Activated T-cell treated with anti-CD3 and anti-CD28 coated beads, Interleukin-2, amount 50 U/mL, for 72 hours (primary cell): Measurements from ENCODE around the gene ATR. TPM values are rescaled to one million over a fixed set of nuclear protein-coding genes. Genes with fewer than 3 reads are reported as not detected.
"Not testable (repeated sequence)": the region's sequence is repeated elsewhere in the genome, so short reads cannot be mapped to it uniquely, and the experiment has no call there.

Experiments used
- ATAC-seq, 2 donors: fragments of 150-1000 bp; cut with Tn5 transposase; replicated peaks in 1 of 2; 2 replicates each; pipeline ENCODE4 v1.10.0; 2021; ENCODE audit warnings: moderate library complexity in 2 of 2, mild to moderate bottlenecking in 1 of 2
- DNase-seq, 2 donors: peaks; one replicate each; pipeline ENCODE4 v3.0.0; 2021 to 2022; ENCODE audit warnings: mixed read lengths in 1 of 2
- H3K27ac Mint-ChIP-seq: one replicate; pipeline ENCODE4 v1.8.0; 2022; ENCODE audit warnings: mild to moderate bottlenecking, moderate library complexity, mixed read lengths
- H3K27me3 Mint-ChIP-seq: one replicate; pipeline ENCODE4 v1.8.0; 2022; ENCODE audit warnings: low read depth, mixed read lengths
- H3K36me3 Mint-ChIP-seq, 2 donors: one replicate each; pipeline ENCODE4 v1.8.0; 2022; ENCODE audit warnings: mixed read lengths in 2 of 2, mild to moderate bottlenecking in 1 of 2; ENCODE audit not compliant: insufficient read depth in 2 of 2
- H3K4me1 Mint-ChIP-seq: one replicate; pipeline ENCODE4 v1.8.0; 2022; ENCODE audit warnings: low read depth, mixed read lengths
- H3K4me3 Mint-ChIP-seq, 2 donors: one replicate each; pipeline ENCODE4 v1.8.0; 2022; ENCODE audit warnings: mild to moderate bottlenecking in 2 of 2, mixed read lengths in 2 of 2, moderate library complexity in 2 of 2
- H3K9me3 Mint-ChIP-seq, 2 donors: one replicate each; pipeline ENCODE4 v1.8.0; 2022; ENCODE audit warnings: mixed read lengths in 2 of 2
- total RNA-seq, 2 donors: library from RNA; stranded (reverse); gene quantifications; one replicate each; pipeline ENCODE4 v1.2.3, GENCODE V29; 2022

The ATR gene
- total RNA-seq, 2 donors from 2014 or later, result 27.3 to 34.8 TPM

DNA sequence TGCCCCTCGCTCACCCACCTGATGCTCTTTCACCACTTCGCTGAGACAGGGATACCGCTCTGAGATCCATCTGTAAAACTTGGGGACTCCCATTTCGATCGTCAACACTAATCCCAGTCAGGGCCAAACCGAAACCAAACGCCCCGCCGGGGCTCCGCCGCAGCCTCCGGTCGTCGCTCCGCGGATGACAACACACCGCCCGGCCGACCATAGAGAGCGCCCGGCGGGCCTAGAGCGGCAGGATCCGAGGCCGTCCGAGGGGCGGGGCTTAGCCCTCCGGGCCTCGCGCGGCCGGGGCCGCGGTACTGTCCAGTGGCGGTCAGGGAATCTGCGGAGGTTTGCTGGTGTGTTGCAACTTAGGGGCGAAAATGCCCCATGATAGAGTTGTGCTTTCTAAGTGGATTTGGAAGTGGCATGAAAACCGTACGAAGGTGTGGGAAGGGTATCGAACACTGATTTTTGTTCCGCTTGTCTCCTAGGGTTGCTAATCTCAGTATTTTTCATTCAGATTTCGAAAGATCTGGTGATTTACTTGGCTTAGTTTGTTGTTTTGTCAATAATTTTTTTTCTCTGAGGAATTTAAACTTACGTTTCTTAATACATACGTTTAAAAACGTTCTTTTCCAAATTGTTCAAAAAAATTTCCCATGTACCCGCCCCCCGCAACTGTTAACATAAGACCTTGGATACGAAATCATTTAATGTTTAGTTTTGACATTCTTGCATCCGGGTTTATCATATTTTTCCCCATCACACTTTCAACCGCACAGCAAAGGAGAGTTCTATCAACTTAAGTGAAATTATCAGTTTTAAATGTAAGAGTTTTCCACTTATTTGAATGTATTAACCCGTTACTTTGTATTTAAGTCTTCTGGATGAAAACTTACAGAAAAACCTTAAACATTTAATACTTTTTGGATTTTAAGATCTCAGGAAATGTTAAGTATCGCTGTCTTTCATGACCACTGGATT, 130.4 kb downstream of the ATR start, which contains the start of gene XRN1:
TSS of gene XRN1 (minus strand) at position 186 of the 972 bp plus-strand sequence. CDS start at position 93, 93 bp downstream.
- peak; percentile 97 to 98 for DNase-seq
- Mint-ChIP-seq H3K27ac (peak within 1 kb of the TSS; percentile 100), H3K4me3 (peak within 1 kb of the TSS; percentile 86 to 87), H3K27me3 (no peaks in the 10 kb centered on the region), H3K9me3 (no peaks in the 10 kb centered on the region), H3K36me3 (peaks cover 9 to 21% of the 10 kb centered on the region in 2 donors), H3K4me1 (peaks cover 49% of the 10 kb centered on the region)
- ATAC-seq, result peak; percentile 89 to 93

DNA sequence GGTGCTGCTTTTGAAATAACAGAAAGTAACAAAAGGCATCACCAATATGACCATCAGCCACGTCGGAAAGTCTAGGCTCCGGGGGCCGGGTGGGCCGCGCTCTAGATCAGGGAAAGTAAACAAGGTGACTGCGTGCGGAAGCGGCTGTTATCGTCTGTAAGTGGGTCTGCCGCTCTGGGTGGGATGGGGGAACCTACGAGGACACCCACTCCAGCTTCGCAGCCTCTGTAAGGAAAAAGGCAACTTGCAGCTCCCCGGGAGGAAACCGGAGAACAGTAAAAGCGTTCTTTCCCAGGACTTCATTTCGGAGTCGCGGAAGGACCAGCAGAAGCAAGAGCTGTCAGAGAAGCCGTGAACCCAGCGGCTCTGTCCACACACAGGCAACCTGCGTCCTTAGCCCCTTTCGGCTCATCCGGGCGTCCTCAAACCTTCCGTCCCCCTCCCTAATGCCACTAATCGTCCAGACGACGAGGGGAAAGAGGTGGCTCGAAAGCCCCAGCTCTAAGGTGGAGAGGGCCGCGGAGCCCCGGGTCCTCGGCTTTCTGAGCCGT, 131.2 kb downstream of the ATR start:
- Mint-ChIP-seq H3K9me3 (no peaks in the 10 kb centered on the region), H3K27me3 (no peaks in the 10 kb centered on the region), H3K27ac (peak overlapping the region; percentile 100), H3K4me1 (peaks cover 53% of the 10 kb centered on the region), H3K36me3 (peaks cover 9 to 22% of the 10 kb centered on the region in 2 donors), H3K4me3 (peak overlapping the region; percentile 86 to 87)
- DNase-seq (peak; percentile 55 to 64), ATAC-seq (peak; percentile 34 to 43)

DNA sequence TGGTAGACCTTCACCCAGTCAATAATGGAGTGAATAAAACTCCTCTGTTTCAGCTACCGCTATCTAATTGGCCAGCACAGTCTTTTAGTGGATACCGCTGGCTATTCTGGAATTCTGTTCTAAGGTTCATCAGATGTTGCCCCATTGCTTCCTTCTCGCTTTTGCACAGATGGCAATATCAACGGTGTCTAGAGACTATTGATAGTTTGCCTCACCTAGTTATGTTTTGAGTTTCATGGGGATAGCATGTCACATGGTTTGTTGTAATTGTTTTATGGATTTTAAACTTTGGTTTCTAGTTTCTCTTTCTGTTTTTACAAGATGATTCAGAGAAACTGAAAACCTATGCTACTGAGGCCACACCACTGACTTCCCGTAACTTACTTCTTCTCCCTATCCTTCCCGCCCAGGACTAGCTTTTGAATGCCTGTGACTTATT, 132.7 kb downstream of the ATR start:
- Mint-ChIP-seq H3K4me3 (peak overlapping the region; percentile 86 to 87), H3K36me3 (peaks cover 9 to 22% of the 10 kb centered on the region in 2 donors), H3K27me3 (no peaks in the 10 kb centered on the region), H3K27ac (peak overlapping the region; percentile 100), H3K4me1 (peaks cover 53% of the 10 kb centered on the region), H3K9me3 (no peaks in the 10 kb centered on the region)
- ATAC-seq, result peak; percentile 64
- DNase-seq, result peak; percentile 35 to 46

DNA sequence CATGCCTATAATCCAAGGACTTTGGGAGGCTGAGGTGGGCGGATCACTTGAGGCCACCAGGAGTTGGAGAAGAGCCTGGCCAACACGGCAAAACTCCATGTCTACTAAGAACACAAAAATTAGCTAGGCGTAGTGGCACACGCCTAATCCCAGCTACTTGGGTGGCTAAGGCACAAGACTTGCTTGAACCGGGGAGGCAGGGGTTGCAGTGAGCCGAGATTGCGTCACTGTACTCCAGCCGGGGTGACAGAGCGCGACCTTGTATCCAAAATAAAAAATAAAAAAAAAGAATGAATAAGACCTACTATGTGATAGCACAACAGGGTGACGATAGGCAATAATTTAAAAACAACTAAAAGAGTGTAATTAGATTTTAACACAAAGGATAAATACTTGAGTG, 134.2 kb downstream of the ATR start:
- Mint-ChIP-seq H3K27me3 (no peaks in the 10 kb centered on the region), H3K4me1 (peaks cover 54% of the 10 kb centered on the region), H3K9me3 (no peaks in the 10 kb centered on the region), H3K36me3 (peaks cover 9 to 20% of the 10 kb centered on the region in 2 donors), H3K27ac (no peak overlapping the region), H3K4me3 (peak overlapping the region in 1 of 2 donors; percentile 40)
- DNase-seq, result no peak
- ATAC-seq, result no peak

DNA sequence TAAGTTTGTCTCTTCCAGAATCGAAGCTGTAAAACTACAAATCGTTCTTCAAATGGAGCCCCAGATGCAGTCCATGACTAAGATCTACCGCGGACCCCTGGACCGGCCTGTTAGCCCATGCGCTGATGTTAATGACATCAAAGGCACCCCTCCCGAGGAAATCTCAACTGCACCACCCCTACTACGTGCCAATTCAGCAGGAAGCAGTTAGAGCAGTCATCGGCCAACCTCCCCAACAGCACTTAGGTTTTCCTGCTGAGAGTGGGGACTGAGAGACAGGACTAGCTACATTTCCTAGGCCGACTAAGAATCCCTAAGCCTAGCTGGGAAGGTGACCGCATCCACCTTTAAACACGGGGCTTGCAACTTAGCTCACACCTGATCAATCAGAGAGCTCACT, 135.5 kb downstream of the ATR start:
- not testable (repeated sequence) for H3K27me3 Mint-ChIP-seq, H3K27ac Mint-ChIP-seq, H3K9me3 Mint-ChIP-seq, DNase-seq, ATAC-seq
- H3K4me3 Mint-ChIP-seq, result peak overlapping the region in 1 of 2 donors; percentile 61
- H3K36me3 Mint-ChIP-seq, result peaks cover 9 to 20% of the 10 kb centered on the region in 2 donors
- peaks cover 55% of the 10 kb centered on the region for H3K4me1 Mint-ChIP-seq

DNA sequence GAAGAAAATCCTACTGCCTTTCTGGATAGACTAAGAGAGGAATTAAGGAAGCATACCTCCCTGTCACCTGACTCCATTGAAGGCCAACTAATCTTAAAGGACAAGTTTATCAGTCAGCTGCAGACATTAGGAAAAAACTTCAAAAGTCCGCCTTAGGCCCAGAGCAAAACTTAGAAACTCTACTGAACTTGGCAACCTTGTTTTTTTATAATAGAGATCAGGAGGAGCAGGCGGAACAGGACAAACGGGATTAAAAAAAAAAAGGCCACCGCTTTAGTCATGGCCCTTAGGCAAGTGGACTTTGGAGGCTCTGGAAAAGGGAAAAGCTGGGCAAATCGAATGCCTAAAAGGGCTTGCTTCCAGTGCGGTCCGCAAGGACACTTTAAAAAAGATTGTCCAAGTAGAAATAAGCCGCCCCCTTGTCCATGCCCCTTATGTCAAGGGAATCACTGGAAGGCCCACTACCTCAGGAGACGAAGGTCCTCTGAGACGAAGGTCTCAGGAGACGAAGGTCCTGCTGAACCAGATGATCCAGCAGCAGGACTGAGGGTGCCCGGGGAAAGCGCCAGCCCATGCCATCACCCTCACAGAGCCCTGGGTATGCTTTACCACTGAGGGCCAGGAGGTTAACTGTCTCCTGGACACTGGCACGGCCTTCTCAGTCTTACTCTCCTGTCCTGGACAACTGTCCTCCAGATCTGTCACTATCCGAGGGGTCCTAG, 138.9 kb downstream of the ATR start:
- not testable (repeated sequence) for ATAC-seq, DNase-seq, H3K9me3 Mint-ChIP-seq, H3K27ac Mint-ChIP-seq, H3K27me3 Mint-ChIP-seq, H3K4me3 Mint-ChIP-seq
- peaks cover 2 to 13% of the 10 kb centered on the region in 2 donors for H3K36me3 Mint-ChIP-seq
- H3K4me1 Mint-ChIP-seq, result peaks cover 42% of the 10 kb centered on the region

DNA sequence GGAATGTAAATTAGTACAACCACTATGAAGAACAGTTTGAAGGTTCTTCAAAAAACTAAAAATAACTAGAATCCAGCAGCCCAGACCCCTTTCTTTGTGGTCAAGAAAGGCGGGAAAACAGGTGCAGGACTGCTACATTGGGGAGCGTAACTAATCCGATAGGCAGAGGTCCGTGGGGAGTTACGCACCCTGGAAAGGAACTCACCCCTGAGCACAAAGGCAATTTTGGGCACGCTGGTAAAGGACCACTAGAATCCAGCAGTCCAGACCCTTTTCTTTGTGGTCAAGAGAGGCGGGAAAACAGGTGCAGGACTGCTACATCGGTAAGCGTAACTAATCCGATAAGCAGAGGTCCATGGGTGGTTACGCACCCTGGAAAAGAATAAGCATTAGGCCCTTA, 140.4 kb downstream of the ATR start:
- not testable (repeated sequence) for H3K4me3 Mint-ChIP-seq, H3K27me3 Mint-ChIP-seq, H3K9me3 Mint-ChIP-seq, ATAC-seq, DNase-seq, H3K27ac Mint-ChIP-seq
- Mint-ChIP-seq H3K36me3 (peaks cover 0 to 10% of the 10 kb centered on the region in 2 donors), H3K4me1 (peaks cover 26% of the 10 kb centered on the region)

DNA sequence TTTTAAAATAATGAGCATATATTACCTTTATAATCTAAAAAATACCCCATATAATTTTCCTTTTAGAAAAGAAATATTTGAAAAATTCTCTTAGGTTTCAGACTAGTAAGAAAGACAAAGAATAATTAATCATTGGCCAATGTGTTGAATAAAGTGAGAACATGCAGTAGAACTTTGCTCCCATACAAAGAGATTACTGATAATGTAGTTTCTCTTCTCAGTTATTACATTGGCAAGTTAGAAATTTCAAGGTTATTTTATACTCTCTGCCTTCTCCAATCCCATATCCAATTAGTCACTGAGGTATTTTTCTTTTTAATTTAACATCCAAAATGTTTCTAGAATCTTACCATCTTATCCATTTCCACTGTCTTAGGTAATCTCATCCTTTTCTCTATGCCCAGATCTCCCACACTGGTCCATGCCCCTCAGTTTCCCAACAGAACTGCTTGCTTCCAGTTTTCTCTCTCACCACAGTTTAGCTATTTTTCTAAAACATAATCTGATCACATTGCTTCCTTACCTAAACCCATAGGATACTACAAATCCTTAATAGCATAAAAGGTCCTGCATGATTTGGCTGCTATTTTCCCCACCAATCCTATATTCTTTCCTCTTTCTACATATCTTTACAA, 141.5 kb downstream of the ATR start:
- H3K27ac Mint-ChIP-seq, result no peak overlapping the region
- H3K36me3 Mint-ChIP-seq, result peaks cover 2 to 10% of the 10 kb centered on the region in 2 donors
- H3K4me3 Mint-ChIP-seq, result no peak overlapping the region
- H3K27me3 Mint-ChIP-seq, result no peaks in the 10 kb centered on the region
- no peaks in the 10 kb centered on the region for H3K9me3 Mint-ChIP-seq
- H3K4me1 Mint-ChIP-seq, result peaks cover 22% of the 10 kb centered on the region
- ATAC-seq, result no peak
- no peak for DNase-seq

DNA sequence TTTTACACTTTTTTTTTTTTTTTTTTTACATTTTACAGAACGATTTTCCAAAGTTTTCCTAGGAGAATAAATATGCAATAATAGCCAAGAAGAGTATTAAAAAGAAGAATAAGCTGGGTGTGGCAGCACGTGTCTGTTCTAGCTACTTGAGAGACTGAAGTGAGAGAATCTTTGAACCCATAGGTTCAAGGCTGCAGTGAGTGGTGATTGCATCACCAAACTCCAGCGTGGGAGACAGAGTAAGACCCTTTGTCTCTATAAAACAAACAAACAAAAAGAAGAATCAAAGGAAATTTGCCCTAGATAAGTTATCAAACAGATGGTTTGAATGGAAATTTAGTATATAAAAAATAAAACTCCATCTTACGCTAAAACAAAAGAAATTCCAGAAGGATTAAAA, 144.0 kb downstream of the ATR start:
- Mint-ChIP-seq H3K4me1 (peaks cover 38% of the 10 kb centered on the region), H3K9me3 (no peaks in the 10 kb centered on the region), H3K27me3 (no peaks in the 10 kb centered on the region), H3K27ac (no peak overlapping the region), H3K36me3 (peaks cover 7 to 15% of the 10 kb centered on the region in 2 donors), H3K4me3 (no peak overlapping the region)
- ATAC-seq (no peak), DNase-seq (no peak)

DNA sequence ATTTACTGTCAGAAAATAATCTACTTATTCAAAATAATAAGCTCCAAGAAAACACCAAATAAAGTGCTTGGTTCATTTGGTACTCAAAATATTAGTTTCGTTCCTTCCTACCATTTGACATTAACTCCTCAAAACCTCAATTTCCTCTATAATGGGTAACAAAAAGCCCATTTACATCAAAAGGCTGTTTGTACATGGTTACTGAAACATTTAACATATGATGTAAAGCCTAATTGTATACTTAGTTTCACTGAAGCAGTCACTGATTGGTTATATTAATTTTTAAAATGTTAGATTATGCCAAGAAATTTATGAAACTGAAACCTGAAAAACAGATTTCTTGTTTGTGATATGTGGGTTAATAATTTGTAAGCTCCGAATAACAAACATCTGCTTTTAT, 145.4 kb downstream of the ATR start:
- no peak overlapping the region for H3K27ac Mint-ChIP-seq
- H3K9me3 Mint-ChIP-seq, result no peaks in the 10 kb centered on the region
- H3K4me3 Mint-ChIP-seq, result no peak overlapping the region
- H3K27me3 Mint-ChIP-seq, result no peaks in the 10 kb centered on the region
- peaks cover 9 to 22% of the 10 kb centered on the region in 2 donors for H3K36me3 Mint-ChIP-seq
- H3K4me1 Mint-ChIP-seq, result peaks cover 29% of the 10 kb centered on the region
- no peak for DNase-seq
- ATAC-seq, result no peak

DNA sequence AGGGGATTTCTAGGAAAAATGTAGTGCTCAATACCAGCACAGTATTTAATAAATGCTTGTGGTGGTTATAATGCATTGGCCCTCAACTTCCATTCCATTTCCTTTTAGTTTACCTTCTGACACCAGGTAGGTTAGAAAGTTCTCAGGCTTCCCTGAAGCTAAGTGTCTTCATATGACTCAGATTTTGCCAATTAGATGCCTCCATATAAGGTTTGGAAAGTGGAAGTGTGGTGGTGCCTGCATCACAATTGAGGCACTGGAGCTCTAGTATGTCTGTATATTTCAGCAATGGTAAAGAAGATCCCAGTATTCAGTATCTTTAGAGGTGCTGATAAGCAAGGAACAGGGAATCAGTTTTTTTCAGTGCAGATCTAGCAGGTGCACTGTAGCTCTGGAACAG, 149.0 kb downstream of the ATR start:
- H3K36me3 Mint-ChIP-seq, result peaks cover 11 to 18% of the 10 kb centered on the region in 2 donors
- H3K27ac Mint-ChIP-seq, result no peak overlapping the region
- ATAC-seq, result no peak

DNA sequence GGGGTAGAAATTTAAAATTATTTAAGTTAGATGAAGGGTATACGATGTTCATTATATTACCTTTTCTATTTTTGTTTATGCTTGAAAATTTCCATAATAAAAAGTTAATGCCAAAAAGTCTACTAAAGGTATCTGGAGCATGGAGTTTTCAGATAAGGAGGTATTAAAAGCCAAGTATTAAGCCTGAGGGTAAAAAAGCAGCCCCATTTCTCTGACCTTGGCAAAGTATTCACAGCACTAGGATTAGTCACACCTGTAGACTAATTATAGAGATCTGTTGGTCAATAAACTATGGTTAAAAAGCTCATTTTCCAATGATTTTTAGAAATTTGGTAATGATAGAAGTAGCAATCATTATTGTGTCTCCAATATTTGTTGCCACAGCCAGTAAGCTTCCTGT, 153.8 kb downstream of the ATR start:
- no peaks in the 10 kb centered on the region for H3K9me3 Mint-ChIP-seq
- no peak for DNase-seq
- H3K36me3 Mint-ChIP-seq, result peaks cover 4 to 19% of the 10 kb centered on the region in 2 donors
- H3K4me1 Mint-ChIP-seq, result peaks cover 4% of the 10 kb centered on the region
- no peak overlapping the region for H3K27ac Mint-ChIP-seq
- ATAC-seq, result no peak
- H3K27me3 Mint-ChIP-seq, result no peaks in the 10 kb centered on the region
- H3K4me3 Mint-ChIP-seq, result no peak overlapping the region

More for the DNA sequence above, 149.0 kb downstream of the ATR start:
- Mint-ChIP-seq H3K9me3 (no peaks in the 10 kb centered on the region), H3K27me3 (no peaks in the 10 kb centered on the region), H3K4me1 (peaks cover 17% of the 10 kb centered on the region), H3K4me3 (no peak overlapping the region)
- DNase-seq, result no peak
